Measurements from ENCODE around the gene C4A. TPM values are rescaled to one million over a fixed set of nuclear protein-coding genes. Genes with fewer than 3 reads are reported as not detected.
A peak's percentile ranks its signal among the peaks of the same experiment; 100 is the strongest.
"Not testable (repeated sequence)": the region's sequence is repeated elsewhere in the genome, so short reads cannot be mapped to it uniquely, and the experiment has no call there.

Gene C4A
- total RNA-seq, 1 experiment from 2014 or later, result 3.8 TPM

DNA sequence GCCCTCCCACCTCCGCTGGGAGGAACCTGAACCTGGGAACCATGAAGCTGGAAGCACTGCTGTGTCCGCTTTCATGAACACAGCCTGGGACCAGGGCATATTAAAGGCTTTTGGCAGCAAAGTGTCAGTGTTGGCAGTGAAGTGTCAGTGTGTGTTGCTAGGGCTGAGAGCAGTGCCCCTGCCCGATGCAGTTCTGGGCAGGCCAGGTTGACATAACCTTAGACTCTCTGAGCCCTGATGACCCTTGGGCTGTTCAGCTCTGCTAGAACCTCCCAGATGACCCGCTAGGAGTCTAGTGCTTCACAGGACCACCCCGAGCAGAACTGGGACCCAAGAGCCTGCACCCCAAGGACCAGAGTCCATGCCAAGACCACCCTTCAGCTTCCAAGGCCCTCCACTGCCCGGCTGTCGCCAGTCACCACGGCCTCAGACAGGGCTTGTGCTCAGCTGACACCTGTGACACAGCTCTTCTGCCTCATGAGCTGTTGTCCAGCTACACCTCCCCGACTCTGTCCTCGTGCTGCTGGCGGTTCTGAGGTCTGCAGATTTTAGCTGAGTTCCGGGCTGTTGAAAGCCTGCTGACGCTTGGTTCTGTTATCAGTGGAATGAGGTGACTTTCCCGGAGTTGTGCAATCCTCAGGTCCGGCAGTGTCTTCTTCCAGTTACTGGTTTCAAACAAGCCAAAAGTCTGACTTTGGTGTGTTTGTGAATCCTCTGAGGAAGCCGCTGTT is 53.6 kb downstream of the C4A start:
- H3K27ac Mint-ChIP-seq; H3K36me3 Mint-ChIP-seq; POLR2A ChIA-PET; H3K27me3 Mint-ChIP-seq (ENCODE audit: low read depth); CTCF ChIA-PET; H3K4me3 Mint-ChIP-seq; DNase-seq (ENCODE audit: low spot score); H3K9me3 Mint-ChIP-seq; H3K4me1 Mint-ChIP-seq; ATAC-seq: not testable (repeated sequence)

DNA sequence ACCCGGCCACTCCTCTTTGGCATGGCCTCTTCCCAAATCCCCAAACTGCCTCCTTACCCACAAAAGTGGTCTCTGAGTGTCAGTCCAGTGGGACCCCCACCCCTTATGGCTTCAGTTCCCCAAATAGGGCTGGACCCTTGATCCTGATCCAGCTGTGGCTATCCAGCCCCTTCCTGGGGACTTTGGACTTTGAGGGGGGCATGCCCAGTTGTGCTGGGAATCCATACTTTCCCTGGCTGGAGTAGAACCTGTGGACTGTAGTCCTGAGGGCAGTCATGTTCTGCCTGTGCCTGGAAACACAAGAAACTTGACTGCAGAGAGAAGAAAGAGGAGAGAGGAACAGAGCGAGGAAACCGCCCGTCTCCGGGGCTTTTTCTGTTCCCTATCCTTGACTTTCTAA is 55.3 kb downstream of the C4A start:
- CTCF ChIA-PET; H3K4me1 Mint-ChIP-seq; ATAC-seq; H3K36me3 Mint-ChIP-seq; H3K27ac Mint-ChIP-seq; H3K9me3 Mint-ChIP-seq; H3K27me3 Mint-ChIP-seq (ENCODE audit: low read depth); DNase-seq (ENCODE audit: low spot score); POLR2A ChIA-PET; H3K4me3 Mint-ChIP-seq: not testable (repeated sequence)

DNA sequence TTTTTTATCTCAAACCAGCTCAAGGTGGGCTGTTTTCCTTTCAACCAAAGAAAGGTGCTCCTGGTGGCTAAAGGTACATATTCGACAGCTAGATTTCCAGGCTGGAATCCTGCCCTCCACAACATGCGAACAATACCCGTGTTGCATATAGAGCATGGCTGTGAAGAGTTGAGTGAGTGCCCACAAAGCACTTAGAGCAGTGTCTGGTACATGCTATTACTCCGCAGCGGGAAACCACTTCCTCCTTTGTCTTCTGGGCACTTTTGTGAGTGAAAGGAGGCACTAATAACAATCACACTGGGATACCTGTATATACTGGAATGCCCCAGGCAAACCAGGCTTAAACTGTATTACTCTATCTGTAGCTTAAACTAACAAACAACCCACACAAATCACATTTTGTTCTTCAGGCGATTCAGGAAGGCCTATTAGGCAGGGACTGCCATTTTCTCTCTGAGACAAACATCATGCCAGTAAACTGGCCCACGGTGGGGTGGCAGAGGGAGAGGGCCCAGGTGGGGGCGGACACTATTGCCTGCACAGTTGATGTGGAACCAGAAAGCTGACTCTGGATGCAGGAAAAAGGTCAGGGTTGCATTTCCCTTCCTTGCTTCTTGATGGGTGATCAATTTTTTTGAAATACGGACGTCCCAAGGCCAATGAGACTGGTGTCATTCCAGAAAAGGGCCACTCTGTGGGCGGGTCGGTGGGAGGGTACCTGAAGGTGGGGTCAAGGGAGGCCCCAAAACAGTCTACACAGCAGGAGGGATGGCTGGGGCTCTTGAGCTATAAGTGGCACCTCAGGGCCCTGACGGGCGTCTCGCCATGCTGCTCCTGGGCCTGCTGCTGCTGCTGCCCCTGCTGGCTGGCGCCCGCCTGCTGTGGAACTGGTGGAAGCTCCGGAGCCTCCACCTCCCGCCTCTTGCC is 56.0 kb downstream of the C4A start, which contains the start of gene CYP21A2:
Gene CYP21A2, plus strand, starts transcription at position 818 of the 927 bp plus-strand sequence. Its CDS starts 8 bp downstream, at position 826.
- ATAC-seq; H3K4me1 Mint-ChIP-seq; H3K9me3 Mint-ChIP-seq; H3K27ac Mint-ChIP-seq; H3K36me3 Mint-ChIP-seq; H3K4me3 Mint-ChIP-seq; H3K27me3 Mint-ChIP-seq (ENCODE audit: low read depth); DNase-seq (ENCODE audit: low spot score); CTCF ChIA-PET; POLR2A ChIA-PET: not testable (repeated sequence)

DNA sequence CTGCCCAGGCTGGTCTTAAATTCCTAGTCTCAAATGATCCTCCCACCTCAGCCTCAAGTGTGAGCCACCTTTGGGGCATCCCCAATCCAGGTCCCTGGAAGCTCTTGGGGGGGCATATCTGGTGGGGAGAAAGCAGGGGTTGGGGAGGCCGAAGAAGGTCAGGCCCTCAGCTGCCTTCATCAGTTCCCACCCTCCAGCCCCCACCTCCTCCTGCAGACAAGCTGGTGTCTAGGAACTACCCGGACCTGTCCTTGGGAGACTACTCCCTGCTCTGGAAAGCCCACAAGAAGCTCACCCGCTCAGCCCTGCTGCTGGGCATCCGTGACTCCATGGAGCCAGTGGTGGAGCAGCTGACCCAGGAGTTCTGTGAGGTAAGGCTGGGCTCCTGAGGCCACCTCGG is 57.0 kb downstream of the C4A start:
- CTCF ChIA-PET, result interaction anchor here (0.6 kb wide), 1 partner anchor 548 kb away, joined by 3 read pairs; no protein-coding TSS in a partner anchor
- H3K4me1 Mint-ChIP-seq; H3K27ac Mint-ChIP-seq; H3K27me3 Mint-ChIP-seq (ENCODE audit: low read depth); DNase-seq (ENCODE audit: low spot score); H3K36me3 Mint-ChIP-seq; POLR2A ChIA-PET; H3K4me3 Mint-ChIP-seq; ATAC-seq; H3K9me3 Mint-ChIP-seq: not testable (repeated sequence)

- CTCF ChIA-PET, result interaction anchor here (0.6 to 1.0 kb wide), 2 partner anchors 8 to 548 kb away, joined by 3 read pairs; no protein-coding TSS in a partner anchor
- POLR2A ChIA-PET; H3K27me3 Mint-ChIP-seq (ENCODE audit: low read depth); H3K27ac Mint-ChIP-seq; H3K4me1 Mint-ChIP-seq; H3K9me3 Mint-ChIP-seq; H3K4me3 Mint-ChIP-seq; H3K36me3 Mint-ChIP-seq; DNase-seq (ENCODE audit: low spot score); ATAC-seq: not testable (repeated sequence)
These were observed 57.7 kb downstream of the C4A start for GRCh38 chr6:32039321-32040274.

- H3K27ac Mint-ChIP-seq; H3K4me3 Mint-ChIP-seq; H3K27me3 Mint-ChIP-seq (ENCODE audit: low read depth); H3K9me3 Mint-ChIP-seq; POLR2A ChIA-PET; DNase-seq (ENCODE audit: low spot score); H3K36me3 Mint-ChIP-seq; H3K4me1 Mint-ChIP-seq: not testable (repeated sequence)
- CTCF ChIA-PET, result interaction anchor here (1.0 kb wide), 1 partner anchor 7 kb away, joined by 3 read pairs; no protein-coding TSS in a partner anchor
- ATAC-seq, result peak; percentile 25; the same call in 1 of the 2 replicates
These were observed 58.6 kb downstream of the C4A start for GRCh38 chr6:32040299-32041049.

- DNase-seq (ENCODE audit: low spot score); H3K36me3 Mint-ChIP-seq; H3K4me1 Mint-ChIP-seq; H3K4me3 Mint-ChIP-seq; H3K27me3 Mint-ChIP-seq (ENCODE audit: low read depth); H3K27ac Mint-ChIP-seq; CTCF ChIA-PET; ATAC-seq; H3K9me3 Mint-ChIP-seq; POLR2A ChIA-PET: not testable (repeated sequence)
These were observed 59.1 kb downstream of the C4A start for GRCh38 chr6:32041050-32041321.

GRCh38 chr6:32041385-32041784 is 59.5 kb downstream of the C4A start:
- H3K27ac Mint-ChIP-seq; H3K27me3 Mint-ChIP-seq (ENCODE audit: low read depth); CTCF ChIA-PET; DNase-seq (ENCODE audit: low spot score); ATAC-seq; H3K4me1 Mint-ChIP-seq; H3K36me3 Mint-ChIP-seq; POLR2A ChIA-PET; H3K4me3 Mint-ChIP-seq; H3K9me3 Mint-ChIP-seq: not testable (repeated sequence)

GRCh38 chr6:32042276-32042675 is 60.4 kb downstream of the C4A start:
- H3K4me1 Mint-ChIP-seq; H3K27ac Mint-ChIP-seq; CTCF ChIA-PET; DNase-seq (ENCODE audit: low spot score); H3K9me3 Mint-ChIP-seq; H3K4me3 Mint-ChIP-seq; POLR2A ChIA-PET; H3K36me3 Mint-ChIP-seq; H3K27me3 Mint-ChIP-seq (ENCODE audit: low read depth); ATAC-seq: not testable (repeated sequence)

GRCh38 chr6:32043589-32044380 is 61.9 kb downstream of the C4A start:
- CTCF ChIA-PET; POLR2A ChIA-PET; H3K36me3 Mint-ChIP-seq; H3K27ac Mint-ChIP-seq; DNase-seq (ENCODE audit: low spot score); H3K9me3 Mint-ChIP-seq; H3K4me3 Mint-ChIP-seq; H3K4me1 Mint-ChIP-seq; H3K27me3 Mint-ChIP-seq (ENCODE audit: low read depth); ATAC-seq: not testable (repeated sequence)

DNA sequence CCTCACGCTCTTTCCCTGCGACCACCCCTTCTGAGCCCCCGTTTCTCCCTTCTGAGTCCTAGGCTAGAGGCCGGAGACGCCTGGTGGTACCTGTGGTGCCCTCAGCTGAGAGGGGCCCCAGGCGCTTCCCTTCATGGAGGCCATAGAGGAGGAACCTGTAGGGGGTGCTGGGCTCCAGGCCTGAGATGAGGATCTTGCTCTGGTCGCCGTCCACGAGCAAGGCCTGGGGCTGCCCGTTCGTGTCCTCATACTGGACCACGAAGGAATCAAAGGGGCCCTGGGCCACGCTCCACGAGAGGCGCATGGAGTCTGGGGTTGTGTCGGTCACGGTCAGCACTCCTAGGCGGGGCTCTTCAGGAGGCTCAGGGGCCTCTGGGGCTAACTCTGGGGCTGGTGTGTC is 63.1 kb downstream of the C4A start:
- H3K9me3 Mint-ChIP-seq; H3K27ac Mint-ChIP-seq; H3K4me3 Mint-ChIP-seq; POLR2A ChIA-PET; H3K4me1 Mint-ChIP-seq; H3K27me3 Mint-ChIP-seq (ENCODE audit: low read depth); DNase-seq (ENCODE audit: low spot score); CTCF ChIA-PET; ATAC-seq; H3K36me3 Mint-ChIP-seq: not testable (repeated sequence)

Measured in WTC11 (cell line).